T-helper 1 cell treated with Interleukin-12 subunit alpha and Interleukin-12 subunit beta and Interleukin-4 antibody, amounts not matched to agents 30 ng/mL and 1 ng/mL, for 36 hours (primary cell): ENCODE results near the gene SYNRG. TPM values are rescaled to one million over a fixed set of nuclear protein-coding genes. Genes with fewer than 3 reads are reported as not detected.
"Not testable (repeated sequence)": the region's sequence is repeated elsewhere in the genome, so short reads cannot be mapped to it uniquely, and the experiment has no call there.

Experiments used
- intact Hi-C: fragments of 100-400 bp; cut with micrococcal nuclease; formaldehyde crosslinking; loops from one replicate; pipeline ENCODE4 v1.15.1; 2024
- total RNA-seq: library from RNA; stranded (reverse); gene quantifications from 2 replicates; pipeline ENCODE4 v1.2.3, GENCODE V29; 2022

Gene SYNRG
- total RNA-seq, result 127 and 131 TPM in 2 replicates

DNA sequence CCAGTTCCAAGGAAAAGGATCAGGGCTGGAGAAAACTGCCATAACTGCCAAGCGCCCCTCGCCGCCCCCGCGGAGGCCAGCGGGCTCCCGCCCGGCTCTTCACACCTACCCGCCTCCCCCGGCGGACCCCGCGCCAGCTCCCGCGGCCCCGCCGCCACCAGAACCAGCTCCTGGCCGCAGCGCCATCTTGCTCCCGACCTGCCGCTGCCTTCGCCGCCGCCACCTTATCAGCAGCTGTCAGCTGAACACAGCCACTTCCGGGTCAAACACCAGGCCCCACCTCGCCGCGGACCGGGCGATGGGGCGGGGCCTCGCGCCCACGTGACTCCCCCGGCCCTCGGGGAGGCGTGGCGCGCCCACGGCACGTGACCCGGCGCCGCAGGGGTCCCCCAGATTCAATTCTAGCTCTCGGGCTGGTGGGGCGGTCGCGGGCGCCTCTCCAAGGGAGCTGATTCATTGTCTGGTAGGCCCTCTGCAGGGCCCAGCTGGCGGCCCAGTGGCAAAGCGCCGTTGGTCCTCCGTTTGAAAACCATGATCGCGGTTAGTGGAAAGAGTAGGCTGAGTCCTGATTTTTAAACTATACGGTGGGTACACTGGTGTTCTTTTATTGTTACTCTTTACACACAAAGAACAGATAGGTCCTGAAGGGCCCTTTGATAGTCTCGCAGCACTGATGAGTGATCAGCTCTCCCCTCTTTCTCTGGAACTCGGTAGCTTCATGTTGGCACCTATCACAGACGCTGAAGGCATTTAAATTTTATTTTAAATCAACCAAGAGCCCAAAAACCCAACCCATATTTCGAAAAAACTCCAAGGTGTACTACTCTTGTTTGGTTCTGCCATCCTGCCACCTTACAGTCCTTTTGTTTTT lies at the start of gene SYNRG:
SYNRG (minus strand) TSS at position 249 of the 871 bp plus-strand sequence; CDS start at position 186, 63 bp downstream.
- intact Hi-C loops, result loop anchor here (1.0 to 10.0 kb wide), 11 partner anchors 29 to 1795 kb away; partner anchors contain the start of genes AATF, ACACA, DDX52 and DUSP14

- intact Hi-C loops, result no loop called here
These were observed 48.0 kb upstream of the SYNRG start for GRCh38 chr17:37657202-37657601.

DNA sequence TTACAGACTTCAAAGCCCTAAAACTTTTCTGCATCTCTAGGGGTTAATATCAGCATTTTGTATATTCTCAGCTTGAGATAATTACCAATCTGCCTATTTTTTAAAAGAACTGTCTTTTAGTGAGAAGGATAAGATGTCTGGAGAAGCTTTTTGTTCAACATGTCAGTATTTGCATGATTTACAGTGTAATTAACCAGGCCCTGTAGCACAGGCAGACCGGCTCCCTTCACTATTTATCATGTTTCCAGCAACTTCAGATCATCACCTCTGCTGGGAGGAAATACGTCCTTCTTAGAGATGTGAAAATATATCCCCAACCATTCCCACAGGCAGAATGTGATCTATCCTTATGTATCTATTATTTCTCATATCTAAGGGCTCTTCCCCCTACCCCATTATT lies 42.6 kb upstream of the SYNRG start:
- intact Hi-C loops, result no loop called here

DNA sequence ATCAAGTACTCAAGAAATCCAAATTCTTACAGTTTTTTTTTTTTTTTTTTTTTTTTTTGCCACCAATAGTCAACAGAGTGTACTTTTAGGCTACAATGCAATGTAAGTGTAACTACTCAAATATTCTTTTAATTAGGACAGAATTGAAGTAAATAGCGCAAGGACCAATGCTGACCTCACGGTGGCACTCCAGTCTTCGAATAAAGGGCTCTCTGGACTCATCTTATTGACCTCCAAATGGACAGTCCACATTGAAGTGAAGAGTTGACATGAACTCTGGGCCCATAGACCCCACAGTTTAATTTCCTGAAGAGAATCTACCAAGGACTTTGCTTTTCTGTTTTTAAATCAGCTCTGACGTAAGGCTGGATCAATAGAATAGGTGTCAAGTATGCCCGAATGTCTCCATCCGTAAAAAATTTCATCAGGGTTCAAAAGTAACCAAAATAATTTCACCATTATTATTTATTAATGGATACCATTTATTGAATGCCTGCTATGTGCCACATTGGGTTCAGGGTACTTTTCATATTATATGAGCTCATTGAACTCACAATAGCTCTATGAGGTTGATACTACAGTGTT lies 41.3 kb upstream of the SYNRG start:
- intact Hi-C loops, result no loop called here

DNA sequence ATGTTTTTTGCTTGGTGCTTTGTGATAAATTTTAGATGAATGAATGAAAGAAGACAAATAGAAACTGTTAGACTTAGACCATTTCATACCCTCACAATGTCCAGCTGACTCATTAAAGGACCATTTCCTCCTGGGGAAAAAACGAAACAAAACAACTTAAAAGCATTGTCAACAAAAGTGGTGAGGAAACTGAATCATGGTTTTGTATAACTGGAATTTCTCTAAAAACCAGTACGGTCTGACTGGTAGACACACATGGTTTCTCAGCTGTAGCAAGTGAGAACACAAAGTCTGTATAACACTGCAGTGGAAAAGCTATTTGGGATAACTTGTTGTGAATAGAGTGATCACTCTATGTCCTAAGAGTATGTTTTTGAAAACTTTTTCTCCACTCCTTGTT lies 39.3 kb upstream of the SYNRG start:
- intact Hi-C loops, result no loop called here

DNA sequence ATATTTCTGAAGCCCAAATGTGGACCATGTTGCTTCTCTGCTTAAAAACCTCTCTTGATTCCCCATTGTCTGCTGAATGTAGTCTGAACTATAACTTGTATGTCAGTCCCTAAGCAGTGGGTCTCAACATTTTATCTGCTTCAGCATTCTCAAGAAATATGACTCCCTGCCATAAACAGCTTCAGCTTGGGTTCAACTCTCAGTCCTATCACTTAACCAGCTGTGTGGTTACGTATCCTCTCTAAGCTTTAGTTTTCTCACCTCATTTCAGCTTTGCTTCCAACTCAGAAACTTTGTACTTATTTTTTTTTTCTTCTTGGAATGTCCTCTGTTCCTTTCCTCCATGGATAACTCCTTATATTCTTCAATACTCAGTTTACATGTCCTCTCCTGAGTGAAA lies 38.6 kb upstream of the SYNRG start:
- intact Hi-C loops, result no loop called here

DNA sequence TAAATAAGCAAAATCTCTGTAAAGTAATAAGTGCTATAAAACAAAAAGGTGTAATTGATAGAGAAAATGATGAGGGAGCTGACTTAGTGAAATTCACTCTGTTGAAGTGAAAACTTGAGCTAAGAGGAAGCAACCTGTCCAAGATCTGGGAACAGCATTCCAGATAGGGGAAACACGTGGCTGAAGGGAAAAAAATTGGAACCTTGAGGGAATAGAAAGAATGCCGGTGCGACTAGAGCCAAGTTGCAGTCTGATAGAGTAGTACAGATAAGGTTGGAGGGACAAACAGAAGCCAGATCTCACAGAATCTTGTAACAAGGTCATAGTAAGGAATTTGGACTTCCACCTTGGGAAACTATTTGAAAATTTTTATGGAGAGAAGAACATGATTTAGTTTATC lies 34.7 kb upstream of the SYNRG start:
- intact Hi-C loops, result loop anchor here (1.0 kb wide), 2 partner anchors 35 to 147 kb away; partner anchors contain the start of gene SYNRG

- intact Hi-C loops, result loop anchor here (1.0 kb wide), 2 partner anchors 34 to 148 kb away; partner anchors contain the start of gene SYNRG
These were observed 34.0 kb upstream of the SYNRG start, which contains the start of gene DDX52 for GRCh38 chr17:37643118-37643766. DDX52 (minus strand) TSS chr17:37643446; CDS start chr17:37643420, 26 bp downstream.

GRCh38 chr17:37642681-37643080 lies 33.5 kb upstream of the SYNRG start:
- intact Hi-C loops, result loop anchor here (1.0 kb wide), 2 partner anchors 33 to 149 kb away; partner anchors contain the start of gene SYNRG

DNA sequence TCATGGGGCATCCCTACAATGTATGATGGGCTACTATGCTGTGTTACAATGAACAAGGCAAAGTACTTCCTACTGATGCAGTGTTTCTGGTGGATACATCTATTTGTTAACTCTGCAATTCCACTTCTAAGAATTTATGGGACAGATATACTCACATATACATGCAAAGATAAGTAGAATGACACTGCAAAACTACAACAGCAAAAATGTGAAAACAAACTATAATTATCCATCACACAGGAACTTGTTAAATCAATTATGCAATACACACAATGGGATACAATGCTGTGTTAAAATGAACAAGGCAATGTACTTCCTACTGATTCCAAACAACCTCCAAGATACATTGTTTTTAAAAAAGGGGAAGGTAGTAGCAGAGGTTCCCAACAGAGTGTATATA lies 30.8 kb upstream of the SYNRG start:
- intact Hi-C loops, result no loop called here

DNA sequence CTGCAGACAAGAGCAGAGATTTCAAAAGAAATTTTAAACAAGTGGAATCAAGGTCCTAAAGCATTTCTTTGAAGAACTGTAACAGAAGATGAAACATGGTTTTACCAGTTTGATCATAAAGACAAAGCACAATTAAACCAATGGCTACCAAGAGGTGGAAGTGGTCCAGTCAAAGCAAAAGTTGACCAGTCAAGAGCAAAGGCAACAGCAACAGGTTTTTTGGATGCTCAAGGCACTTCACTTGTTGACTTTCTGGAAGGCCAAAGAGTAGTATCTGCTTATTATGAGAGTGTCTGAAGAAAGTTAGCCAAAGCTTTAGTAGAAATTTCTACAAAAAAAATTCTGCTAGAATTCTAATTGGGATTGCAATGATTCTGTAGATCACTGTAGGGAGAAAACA lies 28.7 kb upstream of the SYNRG start:
- intact Hi-C loops, result no loop called here

GRCh38 chr17:37616430-37616829 lies 7.2 kb upstream of the SYNRG start:
- intact Hi-C loops, result not testable (repeated sequence)

DNA sequence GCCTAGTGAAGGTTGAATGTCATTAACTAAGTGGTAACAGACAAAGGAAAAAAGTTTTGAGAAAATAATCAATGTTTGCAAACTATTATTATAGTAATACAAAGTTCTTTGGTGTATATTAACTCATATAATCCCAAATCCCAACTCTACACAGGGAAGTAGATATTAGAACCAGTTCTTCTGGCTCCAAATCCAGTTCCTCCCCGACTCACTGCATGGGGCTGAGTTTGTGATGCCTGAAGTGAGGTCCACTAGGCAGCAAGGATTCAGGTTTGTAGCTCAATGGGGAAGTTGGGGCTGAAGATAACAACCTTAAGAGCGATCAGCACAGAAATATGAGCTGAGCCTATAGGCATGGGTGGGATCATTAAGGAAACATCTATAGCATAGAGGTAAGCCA lies 5.6 kb upstream of the SYNRG start:
- intact Hi-C loops, result no loop called here

DNA sequence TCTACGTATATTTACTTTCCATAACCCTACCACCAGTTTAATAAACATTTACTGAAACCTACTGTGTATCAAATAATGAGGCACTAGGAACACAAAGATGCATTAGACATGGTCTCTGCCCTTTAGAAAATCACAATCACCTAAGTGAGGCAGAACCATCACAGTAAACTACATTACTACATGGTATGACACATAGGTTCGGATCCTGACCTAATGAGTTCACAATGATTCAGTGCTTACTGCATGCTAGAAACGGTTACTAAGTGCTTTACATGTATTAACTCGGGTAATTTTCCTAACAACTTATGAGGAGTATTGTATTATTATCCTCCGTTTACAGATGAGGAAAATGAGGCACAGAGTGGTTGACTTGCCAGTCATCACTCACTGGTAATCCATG lies 5.2 kb upstream of the SYNRG start:
- intact Hi-C loops, result no loop called here

DNA sequence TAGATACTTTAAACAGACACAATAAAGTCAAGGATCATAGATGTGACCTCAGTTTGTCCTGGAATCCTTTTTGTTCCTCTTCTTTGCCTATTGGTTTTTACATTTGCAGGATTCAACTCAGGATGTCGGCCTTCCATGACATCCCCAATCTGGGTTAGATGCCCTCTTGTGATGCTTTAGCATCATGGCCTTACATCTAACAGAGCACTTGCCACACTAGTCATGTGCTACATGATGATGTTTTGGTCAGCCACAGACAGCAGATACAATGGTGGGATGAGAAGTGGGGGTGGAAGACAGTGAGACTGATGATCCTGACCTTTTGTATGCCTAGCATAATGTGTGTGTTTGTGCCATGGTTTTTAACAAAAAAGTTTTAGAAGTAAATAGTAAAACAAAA lies 1.8 kb upstream of the SYNRG start:
- intact Hi-C loops, result no loop called here

DNA sequence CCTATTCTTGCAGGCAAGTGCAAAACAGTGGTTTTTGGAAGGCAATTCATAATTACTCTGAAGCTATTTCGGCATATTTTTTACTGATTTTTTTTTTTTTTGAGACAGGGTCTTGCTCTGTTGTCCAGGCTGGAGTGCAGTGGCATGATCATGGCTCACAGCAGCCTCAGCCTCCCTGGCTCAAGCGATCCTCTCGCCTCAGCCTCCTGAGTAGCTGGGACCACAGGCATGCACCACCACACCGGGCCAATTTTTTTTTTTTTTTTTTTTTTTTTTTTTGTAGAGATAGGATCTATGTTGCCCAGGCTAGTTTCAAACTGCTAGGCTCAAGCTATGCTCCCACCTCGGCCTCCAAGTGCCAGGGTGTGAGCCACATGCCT lies 813 bp upstream of the SYNRG start:
- intact Hi-C loops, result not testable (repeated sequence)

DNA sequence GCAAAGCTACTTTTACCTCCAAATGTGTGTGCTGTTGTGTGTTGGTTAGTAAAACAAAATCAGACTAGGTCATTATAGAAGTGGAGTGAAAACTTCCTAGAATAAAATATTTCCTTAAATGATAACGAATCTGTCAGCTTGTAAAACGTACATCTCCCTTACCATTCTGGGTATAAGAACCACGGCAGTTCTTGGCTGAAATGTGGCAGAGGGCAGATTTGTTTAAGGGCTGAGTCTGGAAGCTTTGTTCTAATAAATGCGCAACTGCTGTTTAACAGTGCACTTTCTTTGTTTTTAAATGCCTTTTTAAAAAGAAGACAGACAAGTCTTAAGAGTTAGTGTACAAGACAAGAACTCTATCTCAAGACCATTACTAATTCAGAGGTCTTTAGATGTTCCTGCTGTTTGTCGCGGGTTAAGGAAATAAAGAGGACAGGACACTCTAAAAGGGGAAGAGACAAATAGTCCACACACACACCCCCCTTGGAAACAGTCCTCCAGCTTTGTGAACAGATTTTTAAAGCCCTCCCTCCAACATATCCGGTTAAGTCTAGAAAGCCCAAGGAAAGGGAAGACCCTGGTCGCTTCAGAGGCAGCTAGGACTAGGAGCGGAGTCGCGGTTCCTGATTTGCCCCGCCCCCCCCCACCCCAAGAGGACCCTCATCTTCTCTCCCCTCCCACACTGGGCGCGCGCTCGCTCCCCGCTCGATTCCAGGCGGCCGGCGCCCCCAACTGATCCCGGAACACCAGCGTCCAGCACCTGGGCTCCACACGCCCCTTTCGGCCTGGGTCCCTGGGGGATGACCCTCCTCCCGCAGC lies 658 bp downstream of the SYNRG start:
- intact Hi-C loops, result loop anchor here (1.0 to 10.0 kb wide), 11 partner anchors 28 to 1796 kb away; partner anchors contain the start of genes AATF, ACACA, DDX52 and DUSP14

- intact Hi-C loops, result loop anchor here (2.0 to 10.0 kb wide), 10 partner anchors 27 to 1797 kb away; partner anchors contain the start of genes AATF, ACACA, DUSP14 and FBXL20
These were observed 1.4 kb downstream of the SYNRG start for GRCh38 chr17:37607637-37608331.

GRCh38 chr17:37605813-37606505 lies 3.3 kb downstream of the SYNRG start:
- intact Hi-C loops, result loop anchor here (1.0 to 10.0 kb wide), 5 partner anchors 247 to 1799 kb away; partner anchors contain the start of genes AATF, FBXL20 and MRM1
